Measurements from ENCODE around the gene KLHL29. TPM values are rescaled to one million over a fixed set of nuclear protein-coding genes. Genes with fewer than 3 reads are reported as not detected.
A peak's percentile ranks its signal among the peaks of the same experiment; 100 is the strongest.

KLHL29 gene
- total and polyA plus RNA-seq, 5 donors = 1.7 to 4.0 (median 2.0) TPM

GRCh38 chr2:23351388-23352141, 33.4 kb upstream of the KLHL29 start:
- 12% methylated on average over 37 of the region's 37 CpGs for whole genome bisulfite sequencing

DNA sequence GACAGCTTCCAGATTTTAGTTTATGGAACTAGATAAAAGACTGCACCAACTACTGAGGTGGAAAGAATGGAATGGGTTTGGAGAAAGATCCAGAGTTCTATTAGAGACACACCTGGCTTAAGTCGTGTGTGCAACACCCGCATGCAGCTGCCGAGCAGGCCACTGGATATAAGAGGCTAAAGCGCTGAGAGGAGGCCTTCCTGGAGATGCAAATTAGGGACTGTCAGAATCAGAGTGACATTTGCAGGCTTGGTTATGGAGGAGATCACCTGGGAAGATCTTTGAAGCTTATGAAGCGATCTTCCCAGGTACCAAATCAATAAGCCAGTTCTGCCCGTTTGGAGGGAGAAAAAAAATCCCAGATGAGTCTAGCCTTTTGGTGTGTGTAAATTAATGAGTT, 30.4 kb upstream of the KLHL29 start:
- H3K27me3 ChIP-seq (ENCODE audit: control insufficient read depth, insufficient read depth) = no peaks in the 10 kb centered on the region
- 92% methylated on average over 6 of the region's 6 CpGs for WGBS
- no peaks in the 10 kb centered on the region for H3K4me1 ChIP-seq (ENCODE audit: control insufficient read depth, insufficient read depth, low read length)
- intact Hi-C loops (cut with DNase I) = no loop called here
- no peak for DNase-seq
- no peaks in the 10 kb centered on the region for H3K9me3 ChIP-seq (ENCODE audit: control insufficient read depth, low read length)
- no peak for ATAC-seq
- no peak overlapping the region for H3K27ac ChIP-seq (ENCODE audit: low read length)
- H3K4me3 ChIP-seq (ENCODE audit: low read length) = no peak overlapping the region

More at GRCh38 chr2:23351388-23352141, 33.4 kb upstream of the KLHL29 start:
- no peak overlapping the region for H3K27ac ChIP-seq (ENCODE audit: low read length)
- H3K4me3 ChIP-seq (ENCODE audit: low read length) = no peak overlapping the region
- H3K9me3 ChIP-seq (ENCODE audit: control insufficient read depth, low read length) = no peaks in the 10 kb centered on the region
- peak; percentile 89 to 95 (median 94) for DNase-seq
- peak; percentile 94 to 97 for ATAC-seq
- no peaks in the 10 kb centered on the region for H3K4me1 ChIP-seq (ENCODE audit: control insufficient read depth, insufficient read depth, low read length)
- intact Hi-C loops (cut with DNase I) = no loop called here
- no peaks in the 10 kb centered on the region for H3K27me3 ChIP-seq (ENCODE audit: control insufficient read depth, insufficient read depth)

DNA sequence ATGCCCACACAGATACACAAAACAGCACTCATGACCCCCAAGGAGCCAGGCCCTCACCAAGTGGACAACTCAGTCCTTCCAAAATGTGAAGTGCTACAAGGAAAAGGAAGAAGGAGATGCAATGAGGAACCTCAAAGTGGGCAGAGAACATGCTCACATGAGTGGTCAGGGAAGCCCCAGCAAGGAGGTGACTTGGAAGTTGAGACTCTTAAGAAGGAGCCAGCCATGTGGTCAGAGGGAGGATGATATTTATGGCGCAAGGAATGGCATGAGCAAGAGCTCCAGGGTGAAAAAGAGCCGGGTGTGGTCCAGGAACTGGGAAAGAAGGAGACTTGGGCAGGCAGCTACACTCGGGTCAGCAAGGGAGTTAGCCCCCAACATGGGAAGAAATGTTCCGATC, 30.0 kb upstream of the KLHL29 start:
- no peak overlapping the region for H3K27ac ChIP-seq (ENCODE audit: low read length)
- DNase-seq (no peak), ATAC-seq (no peak)
- no peaks in the 10 kb centered on the region for H3K4me1 ChIP-seq (ENCODE audit: control insufficient read depth, insufficient read depth, low read length)
- H3K4me3 ChIP-seq (ENCODE audit: low read length) = no peak overlapping the region
- H3K27me3 ChIP-seq (ENCODE audit: control insufficient read depth, insufficient read depth) = no peaks in the 10 kb centered on the region
- no peaks in the 10 kb centered on the region for H3K9me3 ChIP-seq (ENCODE audit: control insufficient read depth, low read length)
- intact Hi-C loops (cut with DNase I) = no loop called here
- 64% methylated on average over 4 of the region's 4 CpGs for WGBS

DNA sequence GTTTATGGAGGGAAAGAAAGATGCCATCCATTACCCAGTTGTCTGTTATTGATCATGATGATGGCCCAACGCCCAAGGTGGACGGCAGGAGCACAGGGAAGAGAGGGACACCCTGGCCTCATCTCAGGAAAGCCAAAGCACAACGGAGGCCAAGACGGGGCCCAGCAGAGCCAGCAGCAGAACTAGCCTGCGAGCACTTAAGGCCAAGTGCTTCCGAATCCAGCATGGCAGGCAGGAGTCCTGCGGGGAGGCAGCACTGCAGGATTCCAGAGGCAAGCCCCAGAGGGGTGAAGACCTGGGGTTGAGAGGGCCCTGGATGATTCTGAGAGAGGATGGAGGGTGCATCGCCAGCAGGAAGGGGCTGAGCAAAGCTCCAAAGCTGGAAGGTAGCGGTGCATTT, 28.3 kb upstream of the KLHL29 start:
- 93% methylated on average over 9 of the region's 9 CpGs for WGBS
- H3K4me1 ChIP-seq (ENCODE audit: control insufficient read depth, insufficient read depth, low read length) = no peaks in the 10 kb centered on the region
- ATAC-seq (no peak), DNase-seq (no peak)
- H3K27ac ChIP-seq (ENCODE audit: low read length) = no peak overlapping the region
- H3K4me3 ChIP-seq (ENCODE audit: low read length) = no peak overlapping the region
- intact Hi-C loops (cut with DNase I) = no loop called here
- H3K9me3 ChIP-seq (ENCODE audit: control insufficient read depth, low read length) = no peaks in the 10 kb centered on the region
- H3K27me3 ChIP-seq (ENCODE audit: control insufficient read depth, insufficient read depth) = no peaks in the 10 kb centered on the region

DNA sequence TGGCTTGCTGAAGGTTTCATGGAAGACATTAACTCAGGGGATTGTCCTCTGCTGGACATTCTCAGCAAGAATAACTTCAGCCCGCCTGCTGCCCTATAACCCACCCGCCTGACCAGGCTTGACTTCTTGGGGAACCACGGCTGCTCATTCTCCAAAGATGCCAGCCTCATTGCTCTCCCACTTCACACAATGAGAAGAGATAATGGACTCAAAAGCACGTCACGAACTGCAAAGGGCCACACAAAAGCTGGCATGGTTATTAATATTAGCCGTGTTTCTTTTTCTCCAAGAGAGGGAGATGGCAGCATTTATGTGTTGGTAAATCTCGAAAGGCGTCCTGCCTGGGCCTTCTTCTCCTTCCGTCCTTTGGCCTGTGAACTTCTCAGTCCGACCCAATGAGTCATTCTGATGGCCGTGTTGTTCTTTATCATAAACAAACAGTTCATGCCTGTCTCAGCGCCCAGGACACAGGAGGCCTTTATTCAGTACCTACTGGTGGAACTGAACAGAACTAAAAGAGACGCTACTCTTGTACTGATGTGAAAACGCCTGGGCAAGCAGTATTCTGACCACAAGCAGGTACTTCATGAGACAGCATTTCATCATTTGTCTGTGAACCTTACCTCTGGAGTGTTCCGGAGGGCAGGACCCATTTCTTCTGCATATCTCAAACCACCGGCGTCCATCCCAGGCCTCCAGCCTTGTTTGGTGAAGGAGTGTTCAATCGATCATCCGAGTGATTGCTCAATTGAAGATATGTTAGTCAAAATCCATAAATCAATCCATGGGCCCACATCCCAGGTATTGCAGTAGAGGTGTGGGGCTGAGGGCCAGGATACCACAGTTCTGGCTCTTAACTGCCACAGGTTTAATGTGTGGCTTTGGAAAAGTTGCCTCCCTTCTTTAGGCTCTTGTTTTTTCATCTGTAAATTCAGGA, 25.1 kb upstream of the KLHL29 start:
- Histone ChIP-seq H3K27ac (ENCODE audit: low read length) (no peak overlapping the region), H3K27me3 (ENCODE audit: control insufficient read depth, insufficient read depth) (no peaks in the 10 kb centered on the region), H3K4me1 (ENCODE audit: control insufficient read depth, insufficient read depth, low read length) (no peaks in the 10 kb centered on the region), H3K4me3 (ENCODE audit: low read length) (no peak overlapping the region), H3K9me3 (ENCODE audit: control insufficient read depth, low read length) (no peaks in the 10 kb centered on the region)
- intact Hi-C loops (cut with DNase I) = no loop called here
- no peak for DNase-seq
- no peak for ATAC-seq
- 88% methylated on average over 19 of the region's 19 CpGs for WGBS

DNA sequence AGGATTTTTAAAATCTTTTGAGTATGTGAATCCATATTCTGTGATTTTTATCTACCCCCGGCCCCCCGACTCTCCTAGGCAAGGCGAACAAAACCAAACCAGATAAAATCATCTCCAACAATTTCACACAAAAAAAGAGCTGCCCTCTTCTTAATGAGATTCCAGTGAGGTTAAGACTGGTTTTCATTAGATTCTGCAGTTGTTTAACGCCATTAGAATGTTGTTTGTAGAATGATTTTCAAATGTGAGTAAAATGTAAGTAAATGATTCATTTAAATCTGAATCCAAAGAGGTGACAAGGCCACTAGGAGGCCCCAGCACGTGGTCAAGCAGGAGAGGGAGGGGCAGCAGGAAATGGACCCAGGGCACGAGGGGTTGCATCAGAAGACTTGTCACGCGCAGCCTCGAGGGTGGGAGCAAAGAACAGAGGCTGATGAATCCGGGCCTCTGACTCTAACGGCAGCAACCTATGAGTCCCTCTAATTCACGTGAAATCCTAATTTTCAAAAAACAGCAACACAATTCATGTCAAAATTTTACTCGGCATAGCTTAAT, 24.3 kb upstream of the KLHL29 start:
- no peak for DNase-seq
- intact Hi-C loops (cut with DNase I) = no loop called here
- 68% methylated on average over 13 of the region's 13 CpGs for WGBS

GRCh38 chr2:23361152-23361551, 23.8 kb upstream of the KLHL29 start:
- ATAC-seq = no peak
- intact Hi-C loops (cut with DNase I) = no loop called here
- Histone ChIP-seq H3K27me3 (ENCODE audit: control insufficient read depth, insufficient read depth) (no peaks in the 10 kb centered on the region), H3K4me3 (ENCODE audit: low read length) (no peak overlapping the region), H3K9me3 (ENCODE audit: control insufficient read depth, low read length) (no peaks in the 10 kb centered on the region), H3K27ac (ENCODE audit: low read length) (no peak overlapping the region), H3K4me1 (ENCODE audit: control insufficient read depth, insufficient read depth, low read length) (no peaks in the 10 kb centered on the region)
- DNase-seq = no peak
- 76% methylated on average over 3 of the region's 3 CpGs for WGBS

More for the DNA sequence above, 24.3 kb upstream of the KLHL29 start:
- no peak overlapping the region for H3K27ac ChIP-seq (ENCODE audit: low read length)
- no peaks in the 10 kb centered on the region for H3K9me3 ChIP-seq (ENCODE audit: control insufficient read depth, low read length)
- no peak overlapping the region for H3K4me3 ChIP-seq (ENCODE audit: low read length)
- no peaks in the 10 kb centered on the region for H3K27me3 ChIP-seq (ENCODE audit: control insufficient read depth, insufficient read depth)
- no peak for ATAC-seq
- no peaks in the 10 kb centered on the region for H3K4me1 ChIP-seq (ENCODE audit: control insufficient read depth, insufficient read depth, low read length)

GRCh38 chr2:23363268-23363667, 21.7 kb upstream of the KLHL29 start:
- DNase-seq = no peak
- no peaks in the 10 kb centered on the region for H3K9me3 ChIP-seq (ENCODE audit: control insufficient read depth, low read length)
- H3K4me1 ChIP-seq (ENCODE audit: control insufficient read depth, insufficient read depth, low read length) = no peaks in the 10 kb centered on the region
- ATAC-seq = no peak
- no peaks in the 10 kb centered on the region for H3K27me3 ChIP-seq (ENCODE audit: control insufficient read depth, insufficient read depth)
- intact Hi-C loops (cut with DNase I) = no loop called here
- no peak overlapping the region for H3K4me3 ChIP-seq (ENCODE audit: low read length)
- WGBS = 89% methylated on average over 1 of the region's 1 CpG
- H3K27ac ChIP-seq (ENCODE audit: low read length) = no peak overlapping the region

DNA sequence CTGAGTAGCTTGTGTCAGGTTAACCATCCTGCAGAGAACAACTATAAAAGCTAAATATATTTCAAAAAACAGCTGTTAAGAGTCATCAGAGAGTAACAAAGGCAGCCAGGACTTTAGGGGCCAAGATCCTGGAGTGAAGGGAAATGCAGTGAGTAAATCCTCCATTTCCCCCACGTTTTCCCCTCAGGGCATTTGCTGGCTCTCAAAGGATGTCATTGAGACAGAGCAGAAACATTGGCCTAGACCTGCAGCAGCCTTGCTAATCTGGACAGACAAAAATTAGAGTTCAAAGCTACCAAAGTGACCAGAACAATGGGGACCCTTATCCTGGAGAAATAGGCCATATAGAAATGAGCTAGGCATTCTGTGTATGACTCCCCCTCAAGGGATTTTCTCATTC, 21.1 kb upstream of the KLHL29 start:
- no peak for ATAC-seq
- H3K4me3 ChIP-seq (ENCODE audit: low read length) = no peak overlapping the region
- H3K27me3 ChIP-seq (ENCODE audit: control insufficient read depth, insufficient read depth) = no peaks in the 10 kb centered on the region
- 27% methylated on average over 1 of the region's 1 CpG for WGBS
- no peak for DNase-seq
- intact Hi-C loops (cut with DNase I) = no loop called here
- H3K9me3 ChIP-seq (ENCODE audit: control insufficient read depth, low read length) = no peaks in the 10 kb centered on the region
- H3K4me1 ChIP-seq (ENCODE audit: control insufficient read depth, insufficient read depth, low read length) = no peaks in the 10 kb centered on the region
- H3K27ac ChIP-seq (ENCODE audit: low read length) = no peak overlapping the region

DNA sequence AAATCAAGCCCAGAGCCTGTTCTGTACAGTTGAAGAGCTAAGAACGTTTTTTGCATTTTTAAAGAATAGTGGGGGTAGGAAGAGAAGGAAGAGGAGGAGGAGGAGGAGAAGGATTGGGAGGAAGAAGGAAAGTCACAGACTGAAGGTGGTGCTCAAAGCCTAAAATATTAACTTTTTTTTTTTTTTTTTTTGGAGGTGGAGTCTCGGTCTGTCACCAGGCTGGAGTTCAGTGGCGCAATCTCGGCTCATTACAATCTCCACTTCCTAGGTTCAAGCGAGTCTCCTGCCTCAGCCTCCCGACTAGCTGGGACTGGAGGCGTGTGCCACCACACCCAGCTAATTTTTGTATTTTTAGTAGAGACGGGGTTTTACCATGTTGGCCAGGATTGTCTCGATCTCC, 18.3 kb upstream of the KLHL29 start:
- DNase-seq (no peak), ATAC-seq (no peak)
- Histone ChIP-seq H3K4me3 (ENCODE audit: low read length) (no peak overlapping the region), H3K4me1 (ENCODE audit: control insufficient read depth, insufficient read depth, low read length) (no peaks in the 10 kb centered on the region), H3K27me3 (ENCODE audit: control insufficient read depth, insufficient read depth) (no peaks in the 10 kb centered on the region), H3K9me3 (ENCODE audit: control insufficient read depth, low read length) (no peaks in the 10 kb centered on the region), H3K27ac (ENCODE audit: low read length) (no peak overlapping the region)
- intact Hi-C loops (cut with DNase I) = no loop called here
- 67% methylated on average over 9 of the region's 9 CpGs for WGBS

DNA sequence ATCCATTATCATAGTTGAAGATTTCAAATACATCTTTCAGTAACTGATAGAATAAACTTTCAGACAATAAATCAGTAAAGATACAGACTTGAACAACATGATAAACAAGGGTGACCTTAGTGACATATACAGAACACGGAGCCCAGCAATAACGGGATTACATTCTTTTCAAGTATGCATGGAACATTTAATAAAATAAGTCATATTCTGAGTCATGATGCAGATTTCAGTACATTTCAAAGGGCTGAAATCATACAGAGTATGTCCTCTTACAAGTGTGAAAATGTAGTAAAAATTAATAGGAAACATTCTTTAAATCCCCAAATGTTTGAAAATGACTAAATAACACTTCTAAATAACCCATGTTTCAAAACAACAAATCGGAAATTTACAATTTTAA, 17.2 kb upstream of the KLHL29 start:
- DNase-seq (no peak), ATAC-seq (no peak)
- no peaks in the 10 kb centered on the region for H3K9me3 ChIP-seq (ENCODE audit: control insufficient read depth, low read length)
- WGBS = 64% methylated on average over 3 of the region's 3 CpGs
- intact Hi-C loops (cut with DNase I) = no loop called here
- no peaks in the 10 kb centered on the region for H3K4me1 ChIP-seq (ENCODE audit: control insufficient read depth, insufficient read depth, low read length)
- no peak overlapping the region for H3K4me3 ChIP-seq (ENCODE audit: low read length)
- no peak overlapping the region for H3K27ac ChIP-seq (ENCODE audit: low read length)
- H3K27me3 ChIP-seq (ENCODE audit: control insufficient read depth, insufficient read depth) = no peaks in the 10 kb centered on the region
